Stomach (tissue), 9 donors: ENCODE results near the gene NREP. TPM values are rescaled to one million over a fixed set of nuclear protein-coding genes. Genes with fewer than 3 reads are reported as not detected.
A peak's percentile ranks its signal among the peaks of the same experiment; 100 is the strongest.

Source experiments
- DNase-seq, 2 donors: peaks; one replicate each; pipeline versions ENCODE4 v3.0.0 to v3.0.0-alpha.2; 2013 to 2019
- H3K27ac ChIP-seq, 5 donors: fragments of 200-600 bp in 4 of 5; sonication (generic) in 4 of 5; one replicate each; pipeline ENCODE4 v1.5.1; 2013 to 2019; ENCODE audit warnings: mild to moderate bottlenecking in 1 of 5, moderate library complexity in 1 of 5
- H3K27me3 ChIP-seq, 3 donors: fragments of 200-600 bp; sonication (generic); one replicate each; pipeline ENCODE4 v1.5.1; 2017 to 2019; ENCODE audit warnings: mixed run types in 1 of 3
- H3K36me3 ChIP-seq, 4 donors: fragments of 200-600 bp; sonication (generic); 1 replicate in 3 of 4; 2 replicates in 1 of 4; pipeline ENCODE4 v1.5.1; 2016 to 2019
- H3K4me1 ChIP-seq, 4 donors: fragments of 200-600 bp; sonication (generic); one replicate each; pipeline ENCODE4 v1.5.1; 2016 to 2019
- H3K4me3 ChIP-seq, 4 donors: fragments of 200-600 bp; sonication (generic) in 3 of 4; one replicate each; pipeline ENCODE4 v1.5.1; 2016 to 2019; ENCODE audit warnings: mild to moderate bottlenecking in 1 of 4
- H3K9me3 ChIP-seq, 4 donors: fragments of 200-600 bp; sonication (generic); one replicate each; pipeline ENCODE4 v1.5.1; 2016 to 2019
- CTCF ChIP-seq, 7 experiments: fragments of 450-650 bp in 4 of 7; fragments of 200-600 bp in 3 of 7; sonication (generic) in 3 of 7; IDR thresholded peaks; one replicate each; pipeline ENCODE4 v1.5.1; 2016 to 2019; ENCODE audit warnings: antibody characterized with exemption in 7 of 7, control low read depth in 2 of 7, mild to moderate bottlenecking in 1 of 7
- EP300 ChIP-seq: sonication (generic); formaldehyde crosslinking; IDR thresholded peaks from one replicate; pipeline ENCODE4 v1.6.1; 2017; ENCODE audit warnings: antibody characterized with exemption
- POLR2A ChIP-seq, 4 donors: fragments of 450-650 bp; IDR thresholded peaks; one replicate each; pipeline ENCODE4 v1.6.1; 2016; ENCODE audit warnings: antibody characterized with exemption in 4 of 4, control low read depth in 2 of 4, mild to moderate bottlenecking in 1 of 4, moderate library complexity in 1 of 4
- POLR2AphosphoS5 ChIP-seq, 3 donors: sonication (generic); formaldehyde crosslinking; IDR thresholded peaks; one replicate each; pipeline ENCODE4 v1.6.1; 2016; ENCODE audit warnings: antibody characterized with exemption in 3 of 3
- WGBS, 5 donors: extraction: QIAGEN DNeasy Blood & Tissue Kit in 3 of 5; methylation state at CpG; one replicate each; pipeline versions ENCODE4 v1.1.5 to v1.1.7; 2013 to 2018; 5-methylcytosine and 5-hydroxymethylcytosine counted together
- intact Hi-C: fragments of 100-400 bp; cut with DNase I; formaldehyde crosslinking; loops from one replicate; pipeline ENCODE4 v1.15.1; 2023; ENCODE audit warnings: low total_unique reads
- polyA plus RNA-seq, 3 donors: library from polyadenylated mRNA; stranded (reverse); fragments of 200-250 nt; gene quantifications; one replicate each; pipeline ENCODE4 v1.2.3, GENCODE V29; 2013
- total RNA-seq, 5 donors: library from RNA; depleted of rRNA; stranded (reverse); fragments of >200 nt; gene quantifications; one replicate each; pipeline versions ENCODE4 v1.1.0 to v1.2.3, GENCODE V29; 2014 to 2016
- donor health status: healthy with polysubstance abuse.
- donor health status: Bipolar disorder and iron deficiency.
- donor health status: healthy.

The NREP gene
- total and polyA plus RNA-seq, 8 donors, result 0.58 to 155 (median 10.3) TPM

GRCh38 chr5:111782216-111782615, 25.2 kb upstream of the NREP start:
- Histone ChIP-seq H3K4me3 (no peak overlapping the region), H3K27me3 (no peaks in the 10 kb centered on the region), H3K27ac (no peak overlapping the region), H3K9me3 (no peaks in the 10 kb centered on the region), H3K4me1 (peaks cover 0 to 25% (median 0%) of the 10 kb centered on the region in 4 donors), H3K36me3 (no peaks in the 10 kb centered on the region)
- no peak for DNase-seq
- TF ChIP-seq POLR2A (IDR thresholded peaks at IDR 0.05), result no peak
- no peak for TF ChIP-seq POLR2AphosphoS5 (IDR thresholded peaks at IDR 0.05)
- no peak for TF ChIP-seq CTCF (IDR thresholded peaks at IDR 0.05)
- no peak for TF ChIP-seq EP300
- intact Hi-C loops, result no loop called here
- 74 to 87% (median 77%) methylated on average over 2 of the region's 2 CpGs for WGBS, 5 donors

DNA sequence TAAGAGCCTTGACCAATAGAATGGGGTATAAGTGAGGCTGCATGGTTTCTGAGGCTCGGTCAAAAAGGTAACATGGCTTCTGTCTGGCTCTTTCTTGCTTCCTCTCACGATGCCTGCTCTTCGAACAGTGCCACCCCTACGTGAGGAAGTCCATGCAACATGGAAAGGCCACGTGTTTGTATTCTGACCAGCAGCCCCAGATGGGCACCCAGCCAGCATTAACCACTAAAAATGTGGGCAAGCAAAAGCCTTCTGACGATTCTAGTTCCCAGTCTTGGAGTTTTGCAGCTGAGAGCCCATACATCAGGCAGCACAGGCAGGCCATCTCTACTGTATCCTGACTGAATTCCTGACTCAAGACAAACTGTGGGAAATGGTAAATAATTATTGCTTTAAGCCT, 24.2 kb upstream of the NREP start:
- no peaks in the 10 kb centered on the region for H3K9me3 ChIP-seq
- TF ChIP-seq EP300 (no peak), POLR2AphosphoS5 (IDR thresholded peaks at IDR 0.05) (no peak), POLR2A (IDR thresholded peaks at IDR 0.05) (no peak), CTCF (IDR thresholded peaks at IDR 0.05) (no peak)
- H3K27ac ChIP-seq, result no peak overlapping the region
- no peaks in the 10 kb centered on the region for H3K27me3 ChIP-seq
- H3K4me1 ChIP-seq, result peaks cover 0 to 25% (median 0%) of the 10 kb centered on the region in 4 donors
- 44 to 70% (median 52%) methylated on average over 6 of the region's 6 CpGs for WGBS, 5 donors
- intact Hi-C loops, result no loop called here
- no peaks in the 10 kb centered on the region for H3K36me3 ChIP-seq
- DNase-seq, result peak; percentile 21 to 34
- H3K4me3 ChIP-seq, result no peak overlapping the region

DNA sequence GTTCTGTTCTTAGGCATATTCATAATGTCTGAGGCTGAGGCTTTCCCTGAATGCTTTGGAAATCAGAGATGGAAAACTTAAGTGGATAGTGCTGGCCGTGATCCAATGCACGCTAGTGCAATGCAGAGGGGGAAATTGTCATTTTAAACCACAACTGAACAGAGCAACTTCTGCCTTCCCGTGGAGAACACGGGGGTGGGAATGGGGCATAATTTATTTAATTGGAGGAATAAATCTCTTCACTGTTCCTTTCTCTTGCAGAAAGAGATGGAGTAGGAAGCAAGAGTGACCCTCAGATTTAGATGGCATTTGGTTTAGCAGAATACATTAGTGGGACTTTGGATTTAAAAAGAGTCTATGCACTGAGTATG, 22.9 kb upstream of the NREP start:
- no peak for TF ChIP-seq POLR2A (IDR thresholded peaks at IDR 0.05)
- no peak for TF ChIP-seq CTCF (IDR thresholded peaks at IDR 0.05)
- TF ChIP-seq POLR2AphosphoS5 (IDR thresholded peaks at IDR 0.05), result no peak
- no peak for TF ChIP-seq EP300
- Histone ChIP-seq H3K9me3 (no peaks in the 10 kb centered on the region), H3K4me1 (peaks cover 0 to 31% (median 3%) of the 10 kb centered on the region in 4 donors), H3K27ac (no peak overlapping the region), H3K36me3 (no peaks in the 10 kb centered on the region), H3K4me3 (no peak overlapping the region), H3K27me3 (no peaks in the 10 kb centered on the region)
- intact Hi-C loops, result no loop called here
- WGBS, 5 donors, result 12 to 35% (median 22%) methylated on average over 4 of the region's 4 CpGs
- DNase-seq, result peak in 1 of 2 donors; percentile 71

GRCh38 chr5:111779260-111779921, 22.4 kb upstream of the NREP start:
- H3K36me3 ChIP-seq, result no peaks in the 10 kb centered on the region
- no peak overlapping the region for H3K4me3 ChIP-seq
- DNase-seq, result no peak
- no peaks in the 10 kb centered on the region for H3K9me3 ChIP-seq
- 65 to 88% (median 80%) methylated on average over 3 of the region's 3 CpGs for WGBS, 5 donors
- H3K4me1 ChIP-seq, result peaks cover 2 to 36% (median 8%) of the 10 kb centered on the region in 4 donors
- TF ChIP-seq POLR2A (IDR thresholded peaks at IDR 0.05) (no peak), POLR2AphosphoS5 (IDR thresholded peaks at IDR 0.05) (no peak), CTCF (IDR thresholded peaks at IDR 0.05) (no peak)
- H3K27ac ChIP-seq, result no peak overlapping the region
- H3K27me3 ChIP-seq, result no peaks in the 10 kb centered on the region
- intact Hi-C loops, result no loop called here
